AG09309 (cell line): ENCODE data around the gene PRKCH.

Experiments
- DNase-seq: peaks from one replicate; pipeline ENCODE4 v3.0.0-alpha.2; 2010; ENCODE audit warnings: low read depth
- H3K4me3 ChIP-seq: 2 replicates; pipeline ENCODE4 v1.5.1; 2011; ENCODE audit warnings: mild to moderate bottlenecking, low read depth, low read length, moderate library complexity; ENCODE audit not compliant: control insufficient read depth
- CTCF ChIP-seq: IDR thresholded peaks from 2 replicates; pipeline ENCODE4 v1.5.1; 2011; ENCODE audit warnings: mild to moderate bottlenecking, low read depth, low read length, inconsistent platforms; ENCODE audit not compliant: insufficient read depth, control insufficient read depth; ENCODE audit errors: missing control alignments

The PRKCH gene

GRCh38 chr14:61481701-61482100 lies 160.3 kb downstream of the PRKCH start:
- no peak for DNase-seq
- H3K4me3 ChIP-seq, result no peak overlapping the region
- no peak for TF ChIP-seq CTCF

GRCh38 chr14:61482348-61483206 lies 161.2 kb downstream of the PRKCH start:
- no peak for DNase-seq
- no peak overlapping the region for H3K4me3 ChIP-seq
- no peak for TF ChIP-seq CTCF

GRCh38 chr14:61483476-61483875 lies 162.1 kb downstream of the PRKCH start:
- TF ChIP-seq CTCF, result no peak
- no peak overlapping the region for H3K4me3 ChIP-seq
- DNase-seq, result no peak

- no peak for TF ChIP-seq CTCF
- no peak overlapping the region for H3K4me3 ChIP-seq
- DNase-seq, result no peak
Observed at GRCh38 chr14:61484031-61484430, 162.7 kb downstream of the PRKCH start.

- TF ChIP-seq CTCF, result no peak
- no peak for DNase-seq
- no peak overlapping the region for H3K4me3 ChIP-seq
Observed at GRCh38 chr14:61484826-61485584, 163.6 kb downstream of the PRKCH start.

GRCh38 chr14:61485661-61486060 lies 164.3 kb downstream of the PRKCH start:
- no peak overlapping the region for H3K4me3 ChIP-seq
- no peak for TF ChIP-seq CTCF
- DNase-seq, result no peak
